Esophagus squamous epithelium (tissue), 4 donors: ENCODE measurements around the gene SLCO1C1.

Experiments used
- POLR2A ChIP-seq, 4 donors: fragments of 450-650 bp; IDR thresholded peaks; one replicate each; pipeline ENCODE4 v1.6.1; 2017; ENCODE audit warnings: antibody characterized with exemption in 4 of 4, mild to moderate bottlenecking in 4 of 4, moderate library complexity in 3 of 4
- TF ChIP-seq, protein P1 (sequence below), 6 experiments: fragments of 450-650 bp in 4 of 6; fragments of 200-600 bp in 2 of 6; sonication (generic) in 2 of 6; IDR thresholded peaks; one replicate each; pipeline ENCODE4 v1.5.1; 2016 to 2019; ENCODE audit warnings: antibody characterized with exemption in 6 of 6, mild to moderate bottlenecking in 4 of 6, moderate library complexity in 4 of 6

DNA sequence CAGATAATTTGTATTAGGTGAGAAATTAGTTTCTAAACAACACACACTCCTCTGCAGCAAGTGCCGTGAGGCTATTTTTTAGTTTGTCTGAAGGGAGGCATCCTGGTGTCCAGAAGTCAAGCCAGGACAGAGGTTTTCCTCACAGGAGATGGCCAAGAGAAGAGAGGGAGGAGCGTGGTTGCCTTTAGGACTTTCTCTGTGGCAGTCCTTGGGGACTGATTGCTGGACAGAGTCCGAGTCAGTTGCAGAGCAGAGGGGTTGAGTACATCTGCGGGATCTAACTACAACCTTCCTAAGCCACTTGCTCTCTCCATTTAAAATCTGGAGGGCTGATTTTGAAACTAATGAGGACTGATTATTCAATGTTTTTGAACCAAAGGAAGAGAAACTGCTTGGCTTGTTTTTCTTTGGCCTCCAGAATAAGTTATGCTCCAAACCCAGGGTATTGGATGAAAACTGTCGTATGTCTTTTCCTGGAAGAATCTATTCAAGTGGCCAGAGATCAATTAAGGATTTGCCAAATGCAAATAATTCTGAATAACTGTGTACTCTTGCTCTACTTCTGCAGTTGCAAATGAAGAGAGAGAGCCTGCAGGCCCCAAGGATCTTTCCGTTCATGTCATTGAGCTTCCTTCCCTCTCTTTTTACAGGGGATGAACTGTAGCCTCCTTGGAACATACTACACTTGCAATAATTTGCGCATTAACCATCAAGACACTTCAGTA is 1.2 kb downstream of the SLCO1C1 start:
- TF ChIP-seq, protein P1, sequence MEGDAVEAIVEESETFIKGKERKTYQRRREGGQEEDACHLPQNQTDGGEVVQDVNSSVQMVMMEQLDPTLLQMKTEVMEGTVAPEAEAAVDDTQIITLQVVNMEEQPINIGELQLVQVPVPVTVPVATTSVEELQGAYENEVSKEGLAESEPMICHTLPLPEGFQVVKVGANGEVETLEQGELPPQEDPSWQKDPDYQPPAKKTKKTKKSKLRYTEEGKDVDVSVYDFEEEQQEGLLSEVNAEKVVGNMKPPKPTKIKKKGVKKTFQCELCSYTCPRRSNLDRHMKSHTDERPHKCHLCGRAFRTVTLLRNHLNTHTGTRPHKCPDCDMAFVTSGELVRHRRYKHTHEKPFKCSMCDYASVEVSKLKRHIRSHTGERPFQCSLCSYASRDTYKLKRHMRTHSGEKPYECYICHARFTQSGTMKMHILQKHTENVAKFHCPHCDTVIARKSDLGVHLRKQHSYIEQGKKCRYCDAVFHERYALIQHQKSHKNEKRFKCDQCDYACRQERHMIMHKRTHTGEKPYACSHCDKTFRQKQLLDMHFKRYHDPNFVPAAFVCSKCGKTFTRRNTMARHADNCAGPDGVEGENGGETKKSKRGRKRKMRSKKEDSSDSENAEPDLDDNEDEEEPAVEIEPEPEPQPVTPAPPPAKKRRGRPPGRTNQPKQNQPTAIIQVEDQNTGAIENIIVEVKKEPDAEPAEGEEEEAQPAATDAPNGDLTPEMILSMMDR (IDR thresholded peaks at IDR 0.05), result no peak
- no peak for TF ChIP-seq POLR2A (IDR thresholded peaks at IDR 0.05)
